Measurements from ENCODE around the gene CNN2.

DNA sequence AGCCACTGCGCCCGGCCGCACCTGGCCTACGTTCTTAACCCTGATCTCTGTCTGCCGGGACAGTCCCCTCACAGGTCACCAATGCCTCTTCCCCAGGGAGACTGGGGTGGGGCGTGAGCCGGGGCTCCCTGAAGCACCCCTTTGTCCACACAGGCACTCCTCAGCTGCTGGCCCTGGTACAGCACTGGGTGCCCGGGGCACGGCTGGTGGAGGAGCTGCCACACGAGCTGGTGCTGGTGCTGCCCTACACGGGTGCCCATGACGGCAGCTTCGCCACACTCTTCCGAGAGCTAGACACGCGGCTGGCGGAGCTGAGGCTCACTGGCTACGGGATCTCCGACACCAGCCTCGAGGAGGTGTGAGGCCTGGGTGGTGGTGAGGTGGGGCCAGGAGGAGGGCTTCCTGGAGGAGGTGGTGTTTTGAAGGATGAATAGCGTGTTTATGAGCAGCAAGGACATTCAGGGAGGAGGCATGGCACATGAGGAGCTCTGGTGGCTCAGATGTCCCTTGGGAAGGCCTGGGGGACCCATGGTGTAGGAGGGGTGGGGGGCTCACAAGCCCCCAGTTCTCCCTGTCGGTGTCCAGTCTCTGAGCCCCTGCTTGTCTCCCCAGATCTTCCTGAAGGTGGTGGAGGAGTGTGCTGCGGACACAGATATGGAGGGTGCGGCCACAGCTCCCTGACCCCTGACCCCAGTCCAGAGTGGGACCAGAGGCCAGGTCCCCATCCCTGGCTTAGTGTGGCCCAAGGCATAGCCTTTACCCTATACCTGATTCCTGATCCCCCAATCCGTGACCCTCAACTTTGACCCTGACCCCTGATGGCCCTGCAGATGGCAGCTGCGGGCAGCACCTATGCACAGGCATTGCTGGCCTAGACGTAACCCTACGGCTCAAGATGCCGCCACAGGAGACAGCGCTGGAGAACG is 27.0 kb downstream of the CNN2 start:
- TF ChIP-seq, protein P1, sequence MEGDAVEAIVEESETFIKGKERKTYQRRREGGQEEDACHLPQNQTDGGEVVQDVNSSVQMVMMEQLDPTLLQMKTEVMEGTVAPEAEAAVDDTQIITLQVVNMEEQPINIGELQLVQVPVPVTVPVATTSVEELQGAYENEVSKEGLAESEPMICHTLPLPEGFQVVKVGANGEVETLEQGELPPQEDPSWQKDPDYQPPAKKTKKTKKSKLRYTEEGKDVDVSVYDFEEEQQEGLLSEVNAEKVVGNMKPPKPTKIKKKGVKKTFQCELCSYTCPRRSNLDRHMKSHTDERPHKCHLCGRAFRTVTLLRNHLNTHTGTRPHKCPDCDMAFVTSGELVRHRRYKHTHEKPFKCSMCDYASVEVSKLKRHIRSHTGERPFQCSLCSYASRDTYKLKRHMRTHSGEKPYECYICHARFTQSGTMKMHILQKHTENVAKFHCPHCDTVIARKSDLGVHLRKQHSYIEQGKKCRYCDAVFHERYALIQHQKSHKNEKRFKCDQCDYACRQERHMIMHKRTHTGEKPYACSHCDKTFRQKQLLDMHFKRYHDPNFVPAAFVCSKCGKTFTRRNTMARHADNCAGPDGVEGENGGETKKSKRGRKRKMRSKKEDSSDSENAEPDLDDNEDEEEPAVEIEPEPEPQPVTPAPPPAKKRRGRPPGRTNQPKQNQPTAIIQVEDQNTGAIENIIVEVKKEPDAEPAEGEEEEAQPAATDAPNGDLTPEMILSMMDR (IDR thresholded peaks at IDR 0.05) = no peak
- no peak for TF ChIP-seq EP300 (IDR thresholded peaks at IDR 0.05)

Measured in ovary (tissue), 3 donors.